ENCODE measurements around the gene UGT1A8.

GRCh38 chr2:233699424-233700027 lies 82.1 kb downstream of the UGT1A8 start:
- TF ChIP-seq CTCF (conservative IDR thresholded peaks at IDR 0.05; ENCODE audit: low read depth in 2 of 2) (no peak), EZH2 (IDR thresholded peaks at IDR 0.05; ENCODE audit: low read depth, unreplicated experiment) (no peak), POLR2AphosphoS5 (IDR thresholded peaks at IDR 0.05; ENCODE audit: low read depth) (no peak)
